DMS153 (cell line): ENCODE data around the gene NDUFA7.
"Not testable (repeated sequence)": the region's sequence is repeated elsewhere in the genome, so short reads cannot be mapped to it uniquely, and the experiment has no call there.

Experiments
- DNase-seq: peaks from one replicate; lab custom pipeline; 2025; lab: John Stamatoyannopoulos, UW

The NDUFA7 gene

DNA sequence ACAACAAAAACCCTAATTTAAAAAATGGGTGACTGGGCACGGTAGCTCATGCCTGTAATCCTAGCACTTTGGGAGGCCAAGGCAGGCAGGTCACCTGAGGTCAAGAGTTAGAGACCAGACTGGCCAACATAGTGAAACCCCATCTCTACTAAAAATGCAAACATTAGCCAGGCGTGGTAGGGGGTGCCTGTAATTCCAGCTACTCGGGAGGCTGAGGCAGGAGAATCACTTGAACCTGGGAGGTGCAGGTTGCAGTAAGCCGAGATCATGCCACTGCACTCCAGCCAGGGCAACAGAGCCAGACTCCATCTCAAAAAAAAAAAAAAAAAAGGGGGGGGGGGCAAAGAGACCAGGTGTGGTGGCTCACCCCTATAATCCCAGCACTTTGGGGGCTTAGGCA lies 56.9 kb downstream of the NDUFA7 start:
- not testable (repeated sequence) for DNase-seq

DNA sequence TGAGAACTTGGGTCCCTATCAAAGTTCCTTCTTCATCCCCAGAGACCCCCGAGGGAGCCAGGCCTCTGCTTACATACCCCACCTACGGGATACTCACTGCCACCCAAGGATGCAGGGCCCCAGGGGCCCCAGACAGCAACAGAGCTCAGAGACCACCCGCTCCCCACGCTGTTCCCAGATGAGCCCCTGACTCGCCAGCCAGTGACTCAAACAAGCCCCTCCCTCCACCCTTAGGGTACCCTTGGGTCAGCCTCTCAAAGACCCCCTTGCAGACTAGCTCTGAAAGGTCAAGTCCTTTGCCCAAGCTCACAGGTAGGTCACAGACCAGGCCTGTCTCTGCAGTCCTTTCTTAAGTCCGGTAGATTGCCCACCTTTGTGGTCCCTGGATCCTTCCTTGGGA lies 58.7 kb downstream of the NDUFA7 start:
- DNase-seq: no peak

DNA sequence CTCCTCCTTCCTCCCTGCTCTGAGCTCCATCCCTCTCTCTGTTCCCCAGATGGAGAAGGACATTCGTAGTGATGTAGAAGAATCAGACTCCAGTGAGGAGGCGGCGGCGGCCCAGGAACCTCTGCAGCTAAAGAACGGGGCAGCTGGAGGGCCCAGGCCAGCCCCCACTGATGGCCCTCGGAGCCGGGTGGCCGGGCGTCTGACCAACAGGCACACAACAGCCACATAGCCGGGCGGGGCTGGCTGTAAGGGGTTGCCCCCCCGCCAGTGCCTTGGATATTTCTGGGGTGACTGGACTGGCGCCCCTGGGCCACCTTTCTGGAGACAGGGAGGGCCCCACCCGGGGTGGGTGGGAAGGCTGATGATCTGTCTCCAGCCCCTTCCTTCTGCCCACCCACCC lies 59.3 kb downstream of the NDUFA7 start:
- no peak for DNase-seq

DNA sequence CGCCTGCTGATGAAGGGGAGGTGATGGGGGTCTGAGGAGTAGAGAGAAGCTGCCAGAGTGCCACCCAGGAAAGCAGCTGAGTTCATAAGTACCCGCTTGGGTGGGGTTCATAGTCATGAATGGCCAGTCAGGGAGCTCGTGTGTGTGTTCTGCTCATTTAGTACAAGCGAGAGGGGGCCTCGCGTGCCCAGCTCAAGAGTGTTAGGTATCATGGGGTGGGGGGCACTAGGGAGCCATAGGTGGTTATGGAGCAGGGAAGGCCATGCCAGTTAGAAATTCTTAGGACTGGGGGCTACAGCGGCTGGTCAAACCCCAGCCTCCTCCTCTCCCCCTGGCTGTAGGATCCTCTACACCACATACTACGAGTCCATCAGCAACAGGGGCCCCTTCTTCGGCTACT lies 59.8 kb downstream of the NDUFA7 start:
- DNase-seq: no peak
